Muscle of leg (tissue), 16 donors: ENCODE results near the gene AGO4. TPM values are rescaled to one million over a fixed set of nuclear protein-coding genes. Genes with fewer than 3 reads are reported as not detected.
"Not testable (repeated sequence)": the region's sequence is repeated elsewhere in the genome, so short reads cannot be mapped to it uniquely, and the experiment has no call there.

Source experiments
- DNase-seq: peaks from one replicate; pipeline ENCODE4 v3.0.0; 2013
- H3K27ac ChIP-seq: one replicate; pipeline ENCODE4 v1.5.1; 2013; ENCODE audit warnings: mild to moderate bottlenecking, low read length, control low read depth
- H3K27me3 ChIP-seq: one replicate; pipeline ENCODE4 v1.6.1; 2013; ENCODE audit warnings: low read length; ENCODE audit not compliant: control insufficient read depth, insufficient read depth
- H3K36me3 ChIP-seq: one replicate; pipeline ENCODE4 v1.6.1; 2013; ENCODE audit warnings: low read length; ENCODE audit not compliant: control insufficient read depth, insufficient read depth
- H3K4me1 ChIP-seq: one replicate; pipeline ENCODE4 v1.6.1; 2013; ENCODE audit warnings: low read length; ENCODE audit not compliant: control insufficient read depth, insufficient read depth
- H3K4me3 ChIP-seq: one replicate; pipeline ENCODE4 v1.5.1; 2013; ENCODE audit warnings: low read length, control low read depth
- H3K9me3 ChIP-seq: replicated peaks from 2 replicates; pipeline ENCODE4 v1.6.1; 2013; ENCODE audit warnings: low read depth, low read length; ENCODE audit not compliant: control insufficient read depth
- WGBS: methylation state at CpG from one replicate; pipeline ENCODE4 v1.1.5; 2013; ENCODE audit warnings: missing lambda C conversion rate; ENCODE audit not compliant: insufficient coverage; 5-methylcytosine and 5-hydroxymethylcytosine counted together
- long read RNA-seq, 11 donors: transcript quantifications; one replicate each; lab custom pipeline, GENCODE V29; 2026
- polyA plus RNA-seq, 8 donors: library from polyadenylated mRNA; unstranded; fragments of 120-200 nt; gene quantifications; one replicate each; pipeline versions ENCODE4 v1.2.1 to v1.2.3, GENCODE V29; 2013; ENCODE audit warnings: inconsistent platforms in 1 of 8, low replicate concordance in 1 of 8; ENCODE audit not compliant: insufficient read length in 8 of 8, insufficient read depth in 1 of 8
- total RNA-seq: library from RNA; stranded (reverse); fragments of 120-200 nt; gene quantifications from one replicate; pipeline ENCODE4 v1.2.4, GENCODE V29; 2013

AGO4 gene
- total RNA-seq, result 11.3 TPM
- polyA plus RNA-seq, result 10 to 100 TPM in 7 of 8 donors, 1 to 10 TPM in 1; 9.6 to 14.3 (median 12.0) TPM
- long read RNA-seq, donor 1, result 0 reads
- long read RNA-seq, donor 2, result 0 reads
- long read RNA-seq, donor 3, result 0 reads
- long read RNA-seq, donor 4, result 0 reads
- long read RNA-seq, donor 5, result 0 reads
- long read RNA-seq, donor 6, result 0 reads
- long read RNA-seq, donor 7, full-length matches to known transcripts, result 1 of 6 reads
- long read RNA-seq, donor 7, partial matches to known transcripts, result 5 of 6 reads
- long read RNA-seq, donor 7, other reads (novel, unspliced or antisense), result 0 of 6 reads
- long read RNA-seq, donor 8, result 0 reads
- long read RNA-seq, donor 9, result 0 reads
- long read RNA-seq, donor 10, full-length matches to known transcripts, result 3 of 3 reads
- long read RNA-seq, donor 10, partial matches to known transcripts, result 0 of 3 reads
- long read RNA-seq, donor 10, other reads (novel, unspliced or antisense), result 0 of 3 reads
- long read RNA-seq, donor 11, full-length matches to known transcripts, result 2 of 2 reads
- long read RNA-seq, donor 11, partial matches to known transcripts, result 0 of 2 reads
- long read RNA-seq, donor 11, other reads (novel, unspliced or antisense), result 0 of 2 reads

DNA sequence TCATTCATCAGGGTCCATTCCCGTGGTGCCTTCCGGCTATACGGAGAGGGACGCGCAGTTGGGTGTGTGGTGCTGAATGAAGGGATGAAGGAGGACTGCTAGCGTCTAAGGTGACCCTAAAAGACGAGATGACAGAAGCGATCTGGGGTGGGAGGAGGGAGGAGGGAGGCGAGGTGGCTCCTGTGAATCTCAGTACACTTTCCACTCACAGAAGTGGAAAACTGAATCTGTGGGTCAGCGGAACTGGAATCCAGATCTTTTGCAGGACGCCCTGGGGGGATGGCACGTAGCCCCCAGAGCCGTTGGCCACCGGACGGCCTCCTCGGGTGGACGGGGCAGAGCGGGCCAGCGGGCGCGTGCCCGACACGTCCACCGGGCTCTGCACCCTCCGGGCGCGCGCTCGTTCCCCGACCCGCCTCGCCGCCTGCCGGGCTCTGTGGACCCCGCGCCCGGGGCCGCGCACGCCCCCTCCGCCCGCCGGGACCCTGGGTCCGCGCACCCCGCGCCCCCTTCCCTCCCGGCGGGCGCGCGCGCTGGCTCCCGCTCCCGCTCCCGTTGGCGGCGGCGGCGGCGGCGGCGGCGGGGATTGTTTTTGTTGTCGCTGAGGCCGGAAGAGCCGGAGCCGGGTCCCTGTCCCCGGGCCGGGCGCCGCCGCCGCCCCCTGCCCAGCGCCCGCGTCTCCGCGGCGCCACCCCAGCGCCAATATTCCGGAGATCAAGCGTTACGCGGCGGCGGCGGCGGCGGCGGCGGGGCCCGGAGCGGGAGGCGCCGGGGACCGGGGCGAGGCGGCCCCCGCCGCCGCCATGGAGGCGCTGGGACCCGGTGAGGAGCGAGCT is at the start of gene AGO4:
Gene AGO4 (plus strand): TSS at position 403 of the 836 bp plus-strand sequence. CDS start 401 bp downstream, at position 804.
- Histone ChIP-seq H3K4me1 (peaks cover 14% of the 10 kb centered on the region), H3K27me3 (no peaks in the 10 kb centered on the region), H3K9me3 (no peaks in the 10 kb centered on the region), H3K27ac (peak within 1 kb of the TSS; percentile 79), H3K4me3 (peak within 1 kb of the TSS; percentile 90), H3K36me3 (no peaks in the 10 kb centered on the region)
- WGBS, result under 1% methylated on average over 104 of the region's 105 CpGs
- peak; percentile 75 for DNase-seq

DNA sequence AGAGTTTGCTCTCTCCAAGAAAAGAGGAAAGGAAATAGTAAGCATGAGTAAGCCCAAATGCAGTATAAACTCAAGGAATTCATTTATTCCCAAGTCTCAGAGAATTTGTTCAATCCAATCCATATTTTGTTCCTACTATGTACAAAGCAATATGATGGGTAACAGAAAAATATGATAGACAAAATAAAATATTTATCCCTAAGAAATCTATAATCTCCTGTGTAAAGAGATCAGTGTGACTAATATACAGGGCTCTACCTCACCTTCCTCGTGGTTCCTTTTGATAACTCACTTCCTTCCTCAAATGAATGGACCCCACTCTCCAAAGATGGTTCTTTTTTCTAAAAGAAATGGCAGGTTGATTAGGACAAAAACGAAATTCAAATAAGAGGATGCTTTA is 45.7 kb upstream of the AGO4 start:
- Histone ChIP-seq H3K27me3 (no peaks in the 10 kb centered on the region), H3K4me3 (no peak overlapping the region), H3K36me3 (peaks cover 4% of the 10 kb centered on the region), H3K4me1 (no peaks in the 10 kb centered on the region), H3K27ac (no peak overlapping the region), H3K9me3 (no peaks in the 10 kb centered on the region)
- no CpG with 5 or more reads among the region's 2 CpGs for WGBS
- DNase-seq, result no peak

DNA sequence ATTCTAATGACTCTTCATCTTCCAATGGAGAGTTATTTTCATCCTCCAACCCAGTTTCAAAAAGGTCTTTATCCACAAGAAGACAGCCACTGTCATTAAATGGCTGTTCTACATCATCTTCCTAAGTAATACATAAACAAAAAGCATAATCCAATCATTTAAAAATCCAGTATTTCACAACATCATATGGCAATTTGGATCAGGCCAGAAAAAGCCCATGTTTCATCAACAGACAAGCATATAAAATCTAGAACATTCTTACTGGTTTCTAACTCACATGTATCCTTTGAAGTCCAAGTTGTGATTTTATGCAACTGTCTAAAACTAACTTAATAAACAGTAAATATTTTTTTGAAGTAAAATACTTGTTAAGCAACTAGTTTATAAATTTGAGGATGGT is 44.6 kb upstream of the AGO4 start:
- H3K4me1 ChIP-seq, result no peaks in the 10 kb centered on the region
- H3K4me3 ChIP-seq, result no peak overlapping the region
- H3K9me3 ChIP-seq, result no peaks in the 10 kb centered on the region
- no peaks in the 10 kb centered on the region for H3K27me3 ChIP-seq
- H3K36me3 ChIP-seq, result peaks cover 4% of the 10 kb centered on the region
- H3K27ac ChIP-seq, result no peak overlapping the region
- no peak for DNase-seq

DNA sequence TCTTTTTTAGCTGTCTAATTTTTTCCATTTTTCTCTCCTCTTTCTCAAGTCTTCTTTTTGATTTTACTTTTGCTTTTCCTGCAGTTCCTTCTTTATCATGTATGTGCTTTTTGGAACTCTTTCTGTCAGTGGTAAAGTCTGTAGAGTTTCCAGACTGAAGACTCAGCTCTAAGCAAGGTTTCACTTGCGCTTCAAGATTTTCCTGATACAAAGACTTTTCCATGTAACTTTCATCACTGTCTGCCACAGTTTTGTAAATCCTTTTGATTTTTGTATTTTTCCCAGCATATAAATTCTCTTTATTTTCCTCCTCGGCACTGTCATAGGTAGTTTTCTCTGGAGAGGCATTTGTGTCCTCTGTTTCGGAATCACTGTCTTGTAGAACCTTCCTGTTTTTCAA is 43.5 kb upstream of the AGO4 start:
- no peak overlapping the region for H3K27ac ChIP-seq
- DNase-seq, result no peak

DNA sequence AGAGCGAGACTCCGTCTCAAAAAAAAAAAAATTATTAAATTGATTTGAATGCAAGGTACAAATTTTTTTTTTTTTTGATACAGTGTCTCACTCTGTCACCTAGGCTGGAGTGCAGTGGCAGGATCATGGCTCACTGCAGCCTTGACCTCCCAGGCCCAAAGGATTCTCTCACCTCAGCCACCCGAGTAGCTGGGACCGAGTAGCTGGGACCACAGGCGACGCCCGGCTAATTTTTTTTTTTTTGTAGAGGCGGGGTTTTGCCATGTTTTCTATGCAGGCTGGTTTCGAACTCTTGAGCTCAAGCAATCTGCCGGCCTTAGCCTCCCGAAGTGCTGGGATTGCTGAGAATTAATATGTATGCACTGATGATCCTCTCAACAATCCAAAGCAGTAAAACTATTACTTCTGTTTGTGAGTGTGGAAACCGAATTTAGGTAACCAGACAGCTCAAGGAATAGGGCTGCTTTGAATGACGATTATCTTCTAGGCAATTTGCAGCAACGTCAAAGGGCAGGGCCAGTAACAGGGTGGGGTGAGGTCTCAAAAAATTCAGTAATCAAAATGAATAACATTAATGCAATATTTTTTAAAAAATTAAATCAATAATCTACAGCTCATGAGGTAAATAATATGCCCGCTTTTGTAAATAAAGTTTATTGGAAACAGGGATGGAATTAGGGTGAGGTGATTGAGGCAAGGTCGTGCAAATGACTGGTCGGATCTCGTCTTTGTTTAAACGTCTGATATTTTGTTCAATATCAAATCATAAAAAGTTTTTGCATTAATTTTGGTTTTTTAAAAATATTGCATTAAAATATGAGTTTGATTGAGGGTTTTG is 39.2 kb upstream of the AGO4 start:
- Histone ChIP-seq H3K4me1 (peaks cover 8% of the 10 kb centered on the region), H3K9me3 (no peaks in the 10 kb centered on the region), H3K27ac (peak overlapping the region; percentile 94), H3K27me3 (no peaks in the 10 kb centered on the region), H3K4me3 (peak overlapping the region; percentile 90), H3K36me3 (no peaks in the 10 kb centered on the region)
- peak; percentile 8 for DNase-seq
- WGBS, result no CpG with 5 or more reads among the region's 19 CpGs

More for the DNA sequence above, 43.5 kb upstream of the AGO4 start:
- no peak overlapping the region for H3K4me3 ChIP-seq
- WGBS, result no CpG with 5 or more reads among the region's 3 CpGs
- peaks cover 4% of the 10 kb centered on the region for H3K36me3 ChIP-seq
- H3K27me3 ChIP-seq, result no peaks in the 10 kb centered on the region
- peaks cover 5% of the 10 kb centered on the region for H3K4me1 ChIP-seq
- H3K9me3 ChIP-seq, result no peaks in the 10 kb centered on the region

DNA sequence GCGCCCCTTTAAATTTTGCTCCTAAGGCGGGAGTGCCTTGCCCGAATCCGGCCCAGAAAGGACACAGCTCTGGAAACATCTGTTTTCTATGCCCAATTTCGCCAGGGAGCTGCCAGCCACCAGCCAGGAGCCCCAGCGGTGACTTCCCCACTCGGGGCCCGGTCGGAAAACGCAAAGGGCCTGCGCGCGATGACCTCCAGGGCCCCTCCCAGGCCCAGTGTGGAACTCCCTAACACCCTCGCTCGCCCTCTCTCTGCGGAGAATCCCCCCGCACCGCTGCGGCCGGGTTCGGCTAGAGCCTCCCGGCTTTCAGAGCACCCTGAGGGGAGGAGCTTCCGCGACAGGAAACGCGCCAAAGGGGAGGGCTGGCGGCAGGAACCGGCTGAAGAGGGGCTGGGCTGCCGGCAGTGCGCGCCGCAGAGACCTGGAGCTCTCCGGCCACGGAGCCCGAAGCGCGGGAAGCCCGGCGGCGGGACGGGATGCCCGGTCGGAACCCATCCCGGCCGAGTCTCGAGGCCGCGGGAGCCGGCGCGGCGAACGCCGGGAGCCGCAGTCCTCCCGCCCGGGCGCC is 38.5 kb upstream of the AGO4 start:
- WGBS, result under 1% methylated on average over 49 of the region's 58 CpGs
- Histone ChIP-seq H3K4me1 (peaks cover 8% of the 10 kb centered on the region), H3K27me3 (no peaks in the 10 kb centered on the region), H3K27ac (peak overlapping the region; percentile 94), H3K9me3 (no peaks in the 10 kb centered on the region), H3K4me3 (peak overlapping the region; percentile 90), H3K36me3 (no peaks in the 10 kb centered on the region)
- peak; percentile 96 for DNase-seq

DNA sequence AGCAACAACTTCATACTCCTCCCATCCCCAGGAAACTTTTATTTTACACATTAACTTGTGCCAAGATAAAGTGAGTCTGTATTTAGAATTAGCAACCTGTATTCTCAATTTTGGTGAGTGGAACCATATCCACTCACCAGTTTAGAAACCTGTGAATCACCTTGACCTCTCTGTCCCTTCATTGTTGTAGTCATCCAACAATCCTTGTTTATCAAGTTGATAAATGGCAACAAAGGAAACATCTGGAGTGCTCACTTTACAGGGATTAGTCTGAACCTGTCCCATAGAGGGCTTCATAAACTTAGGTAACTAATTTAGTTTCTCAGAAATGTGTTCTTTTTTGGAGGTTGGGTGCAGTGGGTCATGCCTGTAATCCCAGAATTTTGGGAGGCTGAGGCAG is 34.1 kb upstream of the AGO4 start:
- peaks cover 3% of the 10 kb centered on the region for H3K4me1 ChIP-seq
- no peak overlapping the region for H3K27ac ChIP-seq
- no peaks in the 10 kb centered on the region for H3K9me3 ChIP-seq
- H3K4me3 ChIP-seq, result no peak overlapping the region
- no peaks in the 10 kb centered on the region for H3K27me3 ChIP-seq
- no peak for DNase-seq
- no peaks in the 10 kb centered on the region for H3K36me3 ChIP-seq

DNA sequence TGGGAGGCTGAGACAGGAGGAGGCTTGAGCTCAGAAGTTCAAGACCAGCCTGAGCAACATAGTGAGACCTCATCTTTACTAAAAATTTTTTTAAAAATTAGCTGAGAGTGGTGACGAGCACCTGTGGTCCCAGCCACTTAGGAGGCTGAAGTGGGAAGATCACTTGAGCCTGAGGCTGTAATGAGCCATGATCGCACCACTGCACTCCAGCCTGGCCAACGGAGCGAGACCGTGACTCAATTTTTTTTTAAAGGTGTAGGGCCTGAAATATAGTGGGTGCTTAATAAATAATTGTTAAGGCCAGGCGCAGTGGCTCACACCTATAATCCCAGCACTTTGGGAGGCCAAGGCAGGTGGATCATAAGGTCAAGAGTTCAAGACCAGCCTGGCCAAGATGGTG is 31.6 kb upstream of the AGO4 start:
- H3K36me3 ChIP-seq, H3K4me3 ChIP-seq, H3K4me1 ChIP-seq, H3K27me3 ChIP-seq, DNase-seq, H3K9me3 ChIP-seq, H3K27ac ChIP-seq: not testable (repeated sequence)
- 96% methylated on average over 2 of the region's 6 CpGs for WGBS

DNA sequence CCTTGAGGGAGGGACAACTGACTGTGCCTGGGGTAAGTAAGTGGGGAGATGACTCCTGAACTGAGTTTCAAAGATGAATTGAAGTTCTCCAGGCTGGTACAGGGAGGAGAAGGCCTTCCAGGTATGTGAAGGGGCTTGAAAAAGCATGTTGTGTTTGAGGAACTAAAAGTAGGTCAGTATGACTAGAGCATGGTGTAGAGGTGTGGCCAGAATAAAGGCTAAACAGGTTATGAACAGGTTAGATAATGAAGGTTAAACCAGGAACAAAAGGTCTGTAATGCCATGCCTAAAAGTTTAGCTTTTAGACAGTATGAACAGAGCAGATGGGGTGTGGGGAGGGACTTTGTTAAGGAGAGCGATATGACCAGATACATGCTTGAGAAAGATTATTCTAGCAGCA is 30.7 kb upstream of the AGO4 start:
- no peak overlapping the region for H3K4me3 ChIP-seq
- 94% methylated on average over 1 of the region's 1 CpG for WGBS
- DNase-seq, result no peak
- H3K36me3 ChIP-seq, result no peaks in the 10 kb centered on the region
- no peaks in the 10 kb centered on the region for H3K9me3 ChIP-seq
- no peak overlapping the region for H3K27ac ChIP-seq
- no peaks in the 10 kb centered on the region for H3K4me1 ChIP-seq
- no peaks in the 10 kb centered on the region for H3K27me3 ChIP-seq
